ENCODE measurements around the gene OR4A16. TPM values are rescaled to one million over a fixed set of nuclear protein-coding genes. Genes with fewer than 3 reads are reported as not detected.

OR4A16 gene
- total and polyA plus RNA-seq, 2 experiments from 2014 or later: not detected

- TF ChIP-seq ZNF462 (CRISPR knock-in tag; IDR thresholded peaks at IDR 0.05): no peak
- no peak for TF ChIP-seq ZNF331 (CRISPR knock-in tag; IDR thresholded peaks at IDR 0.05; ENCODE audit: low read depth)
- no peak for TF ChIP-seq NANOG (IDR thresholded peaks at IDR 0.05; ENCODE audit: borderline replicate concordance)
- no peak for TF ChIP-seq CREB1 (CRISPR knock-in tag; IDR thresholded peaks at IDR 0.05; ENCODE audit: low read depth)
- TF ChIP-seq EZH2 (IDR thresholded peaks at IDR 0.05; ENCODE audit: low read depth, unreplicated experiment): no peak
- TF ChIP-seq, protein P1, sequence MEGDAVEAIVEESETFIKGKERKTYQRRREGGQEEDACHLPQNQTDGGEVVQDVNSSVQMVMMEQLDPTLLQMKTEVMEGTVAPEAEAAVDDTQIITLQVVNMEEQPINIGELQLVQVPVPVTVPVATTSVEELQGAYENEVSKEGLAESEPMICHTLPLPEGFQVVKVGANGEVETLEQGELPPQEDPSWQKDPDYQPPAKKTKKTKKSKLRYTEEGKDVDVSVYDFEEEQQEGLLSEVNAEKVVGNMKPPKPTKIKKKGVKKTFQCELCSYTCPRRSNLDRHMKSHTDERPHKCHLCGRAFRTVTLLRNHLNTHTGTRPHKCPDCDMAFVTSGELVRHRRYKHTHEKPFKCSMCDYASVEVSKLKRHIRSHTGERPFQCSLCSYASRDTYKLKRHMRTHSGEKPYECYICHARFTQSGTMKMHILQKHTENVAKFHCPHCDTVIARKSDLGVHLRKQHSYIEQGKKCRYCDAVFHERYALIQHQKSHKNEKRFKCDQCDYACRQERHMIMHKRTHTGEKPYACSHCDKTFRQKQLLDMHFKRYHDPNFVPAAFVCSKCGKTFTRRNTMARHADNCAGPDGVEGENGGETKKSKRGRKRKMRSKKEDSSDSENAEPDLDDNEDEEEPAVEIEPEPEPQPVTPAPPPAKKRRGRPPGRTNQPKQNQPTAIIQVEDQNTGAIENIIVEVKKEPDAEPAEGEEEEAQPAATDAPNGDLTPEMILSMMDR (conservative IDR thresholded peaks at IDR 0.05; ENCODE audit: low read depth in 2 of 2): no peak
- TF ChIP-seq EZH2phosphoT487 (IDR thresholded peaks at IDR 0.05; ENCODE audit: unreplicated experiment): no peak
- TF ChIP-seq ZNF114 (CRISPR knock-in tag; IDR thresholded peaks at IDR 0.05): no peak
- TF ChIP-seq JUNB (IDR thresholded peaks at IDR 0.05; ENCODE audit: unreplicated experiment): no peak
- TF ChIP-seq STAT1 (IDR thresholded peaks at IDR 0.05; ENCODE audit: unreplicated experiment): no peak
- TF ChIP-seq, protein P2, sequence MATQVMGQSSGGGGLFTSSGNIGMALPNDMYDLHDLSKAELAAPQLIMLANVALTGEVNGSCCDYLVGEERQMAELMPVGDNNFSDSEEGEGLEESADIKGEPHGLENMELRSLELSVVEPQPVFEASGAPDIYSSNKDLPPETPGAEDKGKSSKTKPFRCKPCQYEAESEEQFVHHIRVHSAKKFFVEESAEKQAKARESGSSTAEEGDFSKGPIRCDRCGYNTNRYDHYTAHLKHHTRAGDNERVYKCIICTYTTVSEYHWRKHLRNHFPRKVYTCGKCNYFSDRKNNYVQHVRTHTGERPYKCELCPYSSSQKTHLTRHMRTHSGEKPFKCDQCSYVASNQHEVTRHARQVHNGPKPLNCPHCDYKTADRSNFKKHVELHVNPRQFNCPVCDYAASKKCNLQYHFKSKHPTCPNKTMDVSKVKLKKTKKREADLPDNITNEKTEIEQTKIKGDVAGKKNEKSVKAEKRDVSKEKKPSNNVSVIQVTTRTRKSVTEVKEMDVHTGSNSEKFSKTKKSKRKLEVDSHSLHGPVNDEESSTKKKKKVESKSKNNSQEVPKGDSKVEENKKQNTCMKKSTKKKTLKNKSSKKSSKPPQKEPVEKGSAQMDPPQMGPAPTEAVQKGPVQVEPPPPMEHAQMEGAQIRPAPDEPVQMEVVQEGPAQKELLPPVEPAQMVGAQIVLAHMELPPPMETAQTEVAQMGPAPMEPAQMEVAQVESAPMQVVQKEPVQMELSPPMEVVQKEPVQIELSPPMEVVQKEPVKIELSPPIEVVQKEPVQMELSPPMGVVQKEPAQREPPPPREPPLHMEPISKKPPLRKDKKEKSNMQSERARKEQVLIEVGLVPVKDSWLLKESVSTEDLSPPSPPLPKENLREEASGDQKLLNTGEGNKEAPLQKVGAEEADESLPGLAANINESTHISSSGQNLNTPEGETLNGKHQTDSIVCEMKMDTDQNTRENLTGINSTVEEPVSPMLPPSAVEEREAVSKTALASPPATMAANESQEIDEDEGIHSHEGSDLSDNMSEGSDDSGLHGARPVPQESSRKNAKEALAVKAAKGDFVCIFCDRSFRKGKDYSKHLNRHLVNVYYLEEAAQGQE (IDR thresholded peaks at IDR 0.05; ENCODE audit: unreplicated experiment): no peak
- TF ChIP-seq ETS1 (IDR thresholded peaks at IDR 0.05): no peak
- TF ChIP-seq POLR2AphosphoS5 (IDR thresholded peaks at IDR 0.05; ENCODE audit: low read depth): no peak
- Mint-ChIP-seq H3K9me3 (peaks cover 91% of the 10 kb centered on the region), H3K4me3 (no peak overlapping the region), H3K36me3 (ENCODE audit: low read depth) (peaks cover 17% of the 10 kb centered on the region; the same call in 2 of the 3 replicates), H3K27ac (no peak overlapping the region), H3K27me3 (ENCODE audit: insufficient read depth, low read depth, poor library complexity) (no peaks in the 10 kb centered on the region), H3K4me1 (no peaks in the 10 kb centered on the region)
- H3F3A ChIP-seq (replicated peaks; ENCODE audit: low read depth): no peaks in the 10 kb centered on the region
- peaks cover 8% of the 10 kb centered on the region; the same call in 1 of the 2 replicates for H3K36me3 ChIP-seq (ENCODE audit: insufficient read depth)
- no peaks in the 10 kb centered on the region for H3K79me2 ChIP-seq (replicated peaks; ENCODE audit: insufficient read depth)
- no peaks in the 10 kb centered on the region for H3K4me1 ChIP-seq (ENCODE audit: insufficient read depth)
- DNase-seq (ENCODE audit: low spot score) (no peak), ATAC-seq (no peak)
- no peak overlapping the region for H2AFZ ChIP-seq
- no peak overlapping the region for H3K27ac ChIP-seq (ENCODE audit: low read depth)
- H3K4me2 ChIP-seq: no peak overlapping the region
- no peaks in the 10 kb centered on the region for H4K20me1 ChIP-seq (replicated peaks; ENCODE audit: insufficient read depth)
- H3K4me3 ChIP-seq: no peak overlapping the region
- H3K9me2 ChIP-seq (ENCODE audit: insufficient read depth): no peaks in the 10 kb centered on the region
- H3K27me3 ChIP-seq (ENCODE audit: insufficient read depth): no peaks in the 10 kb centered on the region
Observed at GRCh38 chr11:55324500-55324899, 18.5 kb upstream of the OR4A16 start.
